HepG2 (cell line): ENCODE results near the gene ARGLU1. TPM values are rescaled to one million over a fixed set of nuclear protein-coding genes. Genes with fewer than 3 reads are reported as not detected.

Source experiments
- ATAD3A ChIP-seq: sonication (generic); formaldehyde crosslinking; IDR thresholded peaks from 2 replicates; pipeline ENCODE4 v1.4.0; 2020; ENCODE audit warnings: missing genetic modification reagents
- HDAC2 ChIP-seq: sonication (generic); formaldehyde crosslinking; IDR thresholded peaks from 2 replicates; pipeline ENCODE4 v1.4.0; 2020; ENCODE audit warnings: missing genetic modification reagents
- KLF6 ChIP-seq: IDR thresholded peaks from 2 replicates; pipeline ENCODE4 v1.8.0; 2016; ENCODE audit warnings: missing biosample characterization, missing genetic modification reagents
- MED13 ChIP-seq: sonication (generic); formaldehyde crosslinking; IDR thresholded peaks from 2 replicates; pipeline ENCODE4 v1.5.0; 2020; ENCODE audit warnings: missing genetic modification reagents
- NFIC ChIP-seq: IDR thresholded peaks from 2 replicates; pipeline ENCODE4 v1.6.1; 2012; ENCODE audit warnings: mild to moderate bottlenecking, low read length, inconsistent platforms
- ZNF367 ChIP-seq: sonication (generic); formaldehyde crosslinking; IDR thresholded peaks from 2 replicates; pipeline ENCODE4 v1.4.0; 2020; ENCODE audit warnings: missing genetic modification reagents, borderline replicate concordance
- ZNF431 ChIP-seq: sonication (generic); formaldehyde crosslinking; IDR thresholded peaks from 2 replicates; pipeline ENCODE4 v1.9.0; 2022; ENCODE audit warnings: missing genetic modification reagents, low read depth, mild to moderate bottlenecking, borderline replicate concordance
- ZSCAN25 ChIP-seq: sonication (generic); formaldehyde crosslinking; IDR thresholded peaks from 2 replicates; pipeline ENCODE4 v1.8.0; 2022; ENCODE audit warnings: mild to moderate bottlenecking, missing genetic modification reagents
- ZZZ3 ChIP-seq: sonication (generic); formaldehyde crosslinking; IDR thresholded peaks from 2 replicates; pipeline ENCODE4 v1.4.0; 2020; ENCODE audit warnings: missing genetic modification reagents, mild to moderate bottlenecking, borderline replicate concordance
- polyA plus RNA-seq, 8 experiments: library from polyadenylated mRNA; depleted of rRNA in 3 of 8; stranded (reverse) in 7 of 8; unstranded in 1 of 8; fragments of >200 nt; fragmentation: Illumina TruSeq in 4 of 8; extraction: Trizol in 4 of 8; gene quantifications; 2 replicates each; pipeline versions ENCODE4 v1.2.1 to v1.2.3, GENCODE V29; 2011 to 2016; ENCODE audit warnings: low read depth in 4 of 8, missing spikeins in 1 of 8, mixed read lengths in 1 of 8; ENCODE audit not compliant: insufficient read depth in 1 of 8
- total RNA-seq, 5 experiments: library from RNA; depleted of rRNA; stranded (reverse); fragments of >200 nt; fragmentation: Illumina TruSeq; extraction: Trizol; gene quantifications; 2 replicates each; pipeline ENCODE4 v1.2.3, GENCODE V29; 2016; ENCODE audit warnings: low read depth in 1 of 5
- TF ChIP-seq, protein P1 (sequence below): sonication (generic); formaldehyde crosslinking; IDR thresholded peaks from 2 replicates; pipeline ENCODE4 v1.5.1; 2020; ENCODE audit warnings: mild to moderate bottlenecking, missing genetic modification reagents, moderate library complexity
- TF ChIP-seq, protein P2 (sequence below): sonication (generic); formaldehyde crosslinking; IDR thresholded peaks from 2 replicates; pipeline ENCODE4 v1.8.0; 2022; ENCODE audit warnings: mild to moderate bottlenecking, missing genetic modification reagents, moderate library complexity
- TF ChIP-seq, protein P3 (sequence below): sonication (generic); formaldehyde crosslinking; IDR thresholded peaks from 2 replicates; pipeline ENCODE4 v1.4.0; 2020; ENCODE audit warnings: low read depth, missing genetic modification reagents
- TF ChIP-seq, protein P4 (sequence below): sonication (generic); formaldehyde crosslinking; IDR thresholded peaks from 2 replicates; pipeline ENCODE4 v1.8.1; 2023; ENCODE audit warnings: mild to moderate bottlenecking, missing genetic modification reagents
- TF ChIP-seq, protein P5 (sequence below): sonication (generic); formaldehyde crosslinking; IDR thresholded peaks from 2 replicates; pipeline ENCODE4 v1.5.0; 2020; ENCODE audit warnings: missing genetic modification reagents
- TF ChIP-seq, protein P6 (sequence below): sonication (generic); formaldehyde crosslinking; IDR thresholded peaks from 2 replicates; pipeline ENCODE4 v1.5.1; 2020; ENCODE audit warnings: missing genetic modification reagents, mild to moderate bottlenecking, borderline replicate concordance

The ARGLU1 gene
- total and polyA plus RNA-seq, 2 of the 13 experiments (the other 11 are each of a cell fraction or from before 2014, with no cell fraction given): 47.1 to 70.6 TPM

DNA sequence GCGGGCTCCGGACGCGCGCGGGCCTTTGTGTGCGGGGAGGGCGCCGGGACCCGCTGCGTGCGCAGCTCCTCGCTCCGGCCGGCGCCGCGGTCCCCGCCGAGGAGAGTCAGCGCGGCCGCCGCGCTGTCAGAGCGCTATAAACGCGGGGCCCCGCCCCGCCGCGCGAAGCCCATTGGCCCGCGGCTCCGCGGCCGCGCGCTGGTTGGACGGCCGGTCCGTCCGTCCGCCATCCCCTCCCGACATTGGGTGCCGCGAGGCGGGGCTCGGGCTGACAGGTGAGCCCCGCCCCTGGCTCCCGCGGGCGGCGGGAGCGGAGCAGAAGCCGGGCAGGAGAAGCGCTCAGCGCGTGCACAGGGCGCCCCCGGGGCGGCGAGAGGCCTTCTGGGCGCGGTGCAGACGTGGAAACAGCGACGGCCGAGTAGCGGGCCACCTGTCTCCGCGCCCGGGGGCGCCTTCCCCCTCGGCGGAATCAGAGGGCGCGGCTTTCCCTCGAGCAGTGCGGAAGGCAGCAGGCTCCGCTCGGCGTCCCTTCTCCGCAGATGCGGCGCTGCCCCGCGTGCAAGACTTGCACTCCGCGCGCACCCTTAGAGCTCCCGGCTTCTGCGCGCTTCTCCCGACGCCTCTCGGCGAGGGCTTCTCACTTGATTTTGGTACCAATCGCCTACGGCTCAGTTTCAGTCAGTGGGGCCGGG, 32.2 kb downstream of the ARGLU1 start, which contains the start of gene EFNB2 (continued):
- TF ChIP-seq, protein P1, sequence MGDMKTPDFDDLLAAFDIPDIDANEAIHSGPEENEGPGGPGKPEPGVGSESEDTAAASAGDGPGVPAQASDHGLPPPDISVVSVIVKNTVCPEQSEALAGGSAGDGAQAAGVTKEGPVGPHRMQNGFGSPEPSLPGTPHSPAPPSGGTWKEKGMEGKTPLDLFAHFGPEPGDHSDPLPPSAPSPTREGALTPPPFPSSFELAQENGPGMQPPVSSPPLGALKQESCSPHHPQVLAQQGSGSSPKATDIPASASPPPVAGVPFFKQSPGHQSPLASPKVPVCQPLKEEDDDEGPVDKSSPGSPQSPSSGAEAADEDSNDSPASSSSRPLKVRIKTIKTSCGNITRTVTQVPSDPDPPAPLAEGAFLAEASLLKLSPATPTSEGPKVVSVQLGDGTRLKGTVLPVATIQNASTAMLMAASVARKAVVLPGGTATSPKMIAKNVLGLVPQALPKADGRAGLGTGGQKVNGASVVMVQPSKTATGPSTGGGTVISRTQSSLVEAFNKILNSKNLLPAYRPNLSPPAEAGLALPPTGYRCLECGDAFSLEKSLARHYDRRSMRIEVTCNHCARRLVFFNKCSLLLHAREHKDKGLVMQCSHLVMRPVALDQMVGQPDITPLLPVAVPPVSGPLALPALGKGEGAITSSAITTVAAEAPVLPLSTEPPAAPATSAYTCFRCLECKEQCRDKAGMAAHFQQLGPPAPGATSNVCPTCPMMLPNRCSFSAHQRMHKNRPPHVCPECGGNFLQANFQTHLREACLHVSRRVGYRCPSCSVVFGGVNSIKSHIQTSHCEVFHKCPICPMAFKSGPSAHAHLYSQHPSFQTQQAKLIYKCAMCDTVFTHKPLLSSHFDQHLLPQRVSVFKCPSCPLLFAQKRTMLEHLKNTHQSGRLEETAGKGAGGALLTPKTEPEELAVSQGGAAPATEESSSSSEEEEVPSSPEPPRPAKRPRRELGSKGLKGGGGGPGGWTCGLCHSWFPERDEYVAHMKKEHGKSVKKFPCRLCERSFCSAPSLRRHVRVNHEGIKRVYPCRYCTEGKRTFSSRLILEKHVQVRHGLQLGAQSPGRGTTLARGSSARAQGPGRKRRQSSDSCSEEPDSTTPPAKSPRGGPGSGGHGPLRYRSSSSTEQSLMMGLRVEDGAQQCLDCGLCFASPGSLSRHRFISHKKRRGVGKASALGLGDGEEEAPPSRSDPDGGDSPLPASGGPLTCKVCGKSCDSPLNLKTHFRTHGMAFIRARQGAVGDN (CRISPR knock-in tag): peak; percentile 89
- TF ChIP-seq ATAD3A (CRISPR knock-in tag) (no peak), ZNF431 (no peak), NFIC (no peak), ZNF367 (CRISPR knock-in tag) (no peak), KLF6 (CRISPR knock-in tag) (no peak), ZZZ3 (CRISPR knock-in tag) (0 out of 2 replicates have a peak, but pooled peaks have one; percentile 40), ZSCAN25 (CRISPR knock-in tag) (no peak), HDAC2 (CRISPR knock-in tag) (0 out of 2 replicates have a peak, but pooled peaks have one; percentile 20), MED13 (CRISPR knock-in tag) (peak; percentile 44; the same call in 1 of the 2 replicates)
- TF ChIP-seq, protein P2, sequence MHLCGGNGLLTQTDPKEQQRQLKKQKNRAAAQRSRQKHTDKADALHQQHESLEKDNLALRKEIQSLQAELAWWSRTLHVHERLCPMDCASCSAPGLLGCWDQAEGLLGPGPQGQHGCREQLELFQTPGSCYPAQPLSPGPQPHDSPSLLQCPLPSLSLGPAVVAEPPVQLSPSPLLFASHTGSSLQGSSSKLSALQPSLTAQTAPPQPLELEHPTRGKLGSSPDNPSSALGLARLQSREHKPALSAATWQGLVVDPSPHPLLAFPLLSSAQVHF: 0 out of 2 replicates have a peak, but pooled peaks have one; percentile 61
- TF ChIP-seq, protein P3, sequence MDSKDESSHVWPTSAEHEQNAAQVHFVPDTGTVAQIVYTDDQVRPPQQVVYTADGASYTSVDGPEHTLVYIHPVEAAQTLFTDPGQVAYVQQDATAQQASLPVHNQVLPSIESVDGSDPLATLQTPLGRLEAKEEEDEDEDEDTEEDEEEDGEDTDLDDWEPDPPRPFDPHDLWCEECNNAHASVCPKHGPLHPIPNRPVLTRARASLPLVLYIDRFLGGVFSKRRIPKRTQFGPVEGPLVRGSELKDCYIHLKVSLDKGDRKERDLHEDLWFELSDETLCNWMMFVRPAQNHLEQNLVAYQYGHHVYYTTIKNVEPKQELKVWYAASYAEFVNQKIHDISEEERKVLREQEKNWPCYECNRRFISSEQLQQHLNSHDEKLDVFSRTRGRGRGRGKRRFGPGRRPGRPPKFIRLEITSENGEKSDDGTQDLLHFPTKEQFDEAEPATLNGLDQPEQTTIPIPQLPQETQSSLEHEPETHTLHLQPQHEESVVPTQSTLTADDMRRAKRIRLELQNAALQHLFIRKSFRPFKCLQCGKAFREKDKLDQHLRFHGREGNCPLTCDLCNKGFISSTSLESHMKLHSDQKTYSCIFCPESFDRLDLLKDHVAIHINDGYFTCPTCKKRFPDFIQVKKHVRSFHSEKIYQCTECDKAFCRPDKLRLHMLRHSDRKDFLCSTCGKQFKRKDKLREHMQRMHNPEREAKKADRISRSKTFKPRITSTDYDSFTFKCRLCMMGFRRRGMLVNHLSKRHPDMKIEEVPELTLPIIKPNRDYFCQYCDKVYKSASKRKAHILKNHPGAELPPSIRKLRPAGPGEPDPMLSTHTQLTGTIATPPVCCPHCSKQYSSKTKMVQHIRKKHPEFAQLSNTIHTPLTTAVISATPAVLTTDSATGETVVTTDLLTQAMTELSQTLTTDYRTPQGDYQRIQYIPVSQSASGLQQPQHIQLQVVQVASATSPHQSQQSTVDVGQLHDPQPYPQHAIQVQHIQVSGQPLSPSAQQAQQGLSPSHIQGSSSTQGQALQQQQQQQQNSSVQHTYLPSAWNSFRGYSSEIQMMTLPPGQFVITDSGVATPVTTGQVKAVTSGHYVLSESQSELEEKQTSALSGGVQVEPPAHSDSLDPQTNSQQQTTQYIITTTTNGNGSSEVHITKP (CRISPR knock-in tag): no peak
- TF ChIP-seq, protein P4, sequence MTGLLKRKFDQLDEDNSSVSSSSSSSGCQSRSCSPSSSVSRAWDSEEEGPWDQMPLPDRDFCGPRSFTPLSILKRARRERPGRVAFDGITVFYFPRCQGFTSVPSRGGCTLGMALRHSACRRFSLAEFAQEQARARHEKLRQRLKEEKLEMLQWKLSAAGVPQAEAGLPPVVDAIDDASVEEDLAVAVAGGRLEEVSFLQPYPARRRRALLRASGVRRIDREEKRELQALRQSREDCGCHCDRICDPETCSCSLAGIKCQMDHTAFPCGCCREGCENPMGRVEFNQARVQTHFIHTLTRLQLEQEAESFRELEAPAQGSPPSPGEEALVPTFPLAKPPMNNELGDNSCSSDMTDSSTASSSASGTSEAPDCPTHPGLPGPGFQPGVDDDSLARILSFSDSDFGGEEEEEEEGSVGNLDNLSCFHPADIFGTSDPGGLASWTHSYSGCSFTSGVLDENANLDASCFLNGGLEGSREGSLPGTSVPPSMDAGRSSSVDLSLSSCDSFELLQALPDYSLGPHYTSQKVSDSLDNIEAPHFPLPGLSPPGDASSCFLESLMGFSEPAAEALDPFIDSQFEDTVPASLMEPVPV: peak; percentile 36; the same call in 1 of the 2 replicates
- TF ChIP-seq, protein P5, sequence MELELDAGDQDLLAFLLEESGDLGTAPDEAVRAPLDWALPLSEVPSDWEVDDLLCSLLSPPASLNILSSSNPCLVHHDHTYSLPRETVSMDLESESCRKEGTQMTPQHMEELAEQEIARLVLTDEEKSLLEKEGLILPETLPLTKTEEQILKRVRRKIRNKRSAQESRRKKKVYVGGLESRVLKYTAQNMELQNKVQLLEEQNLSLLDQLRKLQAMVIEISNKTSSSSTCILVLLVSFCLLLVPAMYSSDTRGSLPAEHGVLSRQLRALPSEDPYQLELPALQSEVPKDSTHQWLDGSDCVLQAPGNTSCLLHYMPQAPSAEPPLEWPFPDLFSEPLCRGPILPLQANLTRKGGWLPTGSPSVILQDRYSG: 0 out of 2 replicates have a peak, but pooled peaks have one; percentile 18
- TF ChIP-seq, protein P6, sequence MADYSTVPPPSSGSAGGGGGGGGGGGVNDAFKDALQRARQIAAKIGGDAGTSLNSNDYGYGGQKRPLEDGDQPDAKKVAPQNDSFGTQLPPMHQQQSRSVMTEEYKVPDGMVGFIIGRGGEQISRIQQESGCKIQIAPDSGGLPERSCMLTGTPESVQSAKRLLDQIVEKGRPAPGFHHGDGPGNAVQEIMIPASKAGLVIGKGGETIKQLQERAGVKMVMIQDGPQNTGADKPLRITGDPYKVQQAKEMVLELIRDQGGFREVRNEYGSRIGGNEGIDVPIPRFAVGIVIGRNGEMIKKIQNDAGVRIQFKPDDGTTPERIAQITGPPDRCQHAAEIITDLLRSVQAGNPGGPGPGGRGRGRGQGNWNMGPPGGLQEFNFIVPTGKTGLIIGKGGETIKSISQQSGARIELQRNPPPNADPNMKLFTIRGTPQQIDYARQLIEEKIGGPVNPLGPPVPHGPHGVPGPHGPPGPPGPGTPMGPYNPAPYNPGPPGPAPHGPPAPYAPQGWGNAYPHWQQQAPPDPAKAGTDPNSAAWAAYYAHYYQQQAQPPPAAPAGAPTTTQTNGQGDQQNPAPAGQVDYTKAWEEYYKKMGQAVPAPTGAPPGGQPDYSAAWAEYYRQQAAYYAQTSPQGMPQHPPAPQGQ (CRISPR knock-in tag): no peak
